ENCODE results near the gene EPHA10. TPM values are rescaled to one million over a fixed set of nuclear protein-coding genes. Genes with fewer than 3 reads are reported as not detected.
"Not testable (repeated sequence)": the region's sequence is repeated elsewhere in the genome, so short reads cannot be mapped to it uniquely, and the experiment has no call there.

Gene EPHA10
- total and polyA plus RNA-seq, 9 donors: 0.04 to 0.27 (median 0.07) TPM; not detected in 4

- Histone ChIP-seq H3K27me3 (ENCODE audit: control insufficient read depth, insufficient read depth, low read length) (no peaks in the 10 kb centered on the region), H3K4me1 (ENCODE audit: control insufficient read depth, insufficient read depth, low read length) (peaks cover 24% of the 10 kb centered on the region), H3K4me3 (ENCODE audit: low read length) (peak overlapping the region; percentile 76), H3K36me3 (ENCODE audit: control insufficient read depth, insufficient read depth, low read length) (peaks cover 25% of the 10 kb centered on the region), H3K27ac (ENCODE audit: low read length) (no peak overlapping the region), H3K9me3 (replicated peaks; ENCODE audit: control insufficient read depth, low read depth, low read length) (no peaks in the 10 kb centered on the region)
- peak; percentile 15 for DNase-seq
- WGBS (ENCODE audit: insufficient coverage): 0% methylated on average over 11 of the region's 16 CpGs
Observed at GRCh38 chr1:37692834-37693175, 72.1 kb downstream of the EPHA10 start.

GRCh38 chr1:37692078-37692833 is 72.7 kb downstream of the EPHA10 start, which contains the start of gene CDCA8:
CDCA8 (plus strand) TSS chr1:37692516; CDS start chr1:37692691, 175 bp downstream.
- Histone ChIP-seq H3K36me3 (ENCODE audit: control insufficient read depth, insufficient read depth, low read length) (peaks cover 24% of the 10 kb centered on the region), H3K4me1 (ENCODE audit: control insufficient read depth, insufficient read depth, low read length) (peaks cover 24% of the 10 kb centered on the region), H3K4me3 (ENCODE audit: low read length) (peak within 1 kb of the TSS; percentile 76), H3K27me3 (ENCODE audit: control insufficient read depth, insufficient read depth, low read length) (no peaks in the 10 kb centered on the region), H3K27ac (ENCODE audit: low read length) (peak within 1 kb of the TSS; percentile 66), H3K9me3 (replicated peaks; ENCODE audit: control insufficient read depth, low read depth, low read length) (no peaks in the 10 kb centered on the region)
- under 1% methylated on average over 45 of the region's 54 CpGs for WGBS (ENCODE audit: insufficient coverage)
- DNase-seq: peak; percentile 99

- WGBS (ENCODE audit: insufficient coverage): 1% methylated on average over 42 of the region's 45 CpGs
- peak overlapping the region; percentile 76 for H3K4me3 ChIP-seq (ENCODE audit: low read length)
- H3K27me3 ChIP-seq (ENCODE audit: control insufficient read depth, insufficient read depth, low read length): no peaks in the 10 kb centered on the region
- peak; percentile 42 for DNase-seq
- peak overlapping the region; percentile 66 for H3K27ac ChIP-seq (ENCODE audit: low read length)
- no peaks in the 10 kb centered on the region for H3K9me3 ChIP-seq (replicated peaks; ENCODE audit: control insufficient read depth, low read depth, low read length)
- H3K36me3 ChIP-seq (ENCODE audit: control insufficient read depth, insufficient read depth, low read length): peaks cover 24% of the 10 kb centered on the region
- peaks cover 24% of the 10 kb centered on the region for H3K4me1 ChIP-seq (ENCODE audit: control insufficient read depth, insufficient read depth, low read length)
Observed at GRCh38 chr1:37691497-37692077, 73.3 kb downstream of the EPHA10 start.

- Histone ChIP-seq H3K4me3 (ENCODE audit: low read length) (no peak overlapping the region), H3K36me3 (ENCODE audit: control insufficient read depth, insufficient read depth, low read length) (peaks cover 39% of the 10 kb centered on the region), H3K27me3 (ENCODE audit: control insufficient read depth, insufficient read depth, low read length) (no peaks in the 10 kb centered on the region), H3K27ac (ENCODE audit: low read length) (no peak overlapping the region), H3K4me1 (ENCODE audit: control insufficient read depth, insufficient read depth, low read length) (peaks cover 24% of the 10 kb centered on the region), H3K9me3 (replicated peaks; ENCODE audit: control insufficient read depth, low read depth, low read length) (no peaks in the 10 kb centered on the region)
- WGBS (ENCODE audit: insufficient coverage): 82% methylated on average over 1 of the region's 4 CpGs
- DNase-seq: no peak
Observed at GRCh38 chr1:37688926-37689325, 76.0 kb downstream of the EPHA10 start.

- peaks cover 22% of the 10 kb centered on the region for H3K4me1 ChIP-seq (ENCODE audit: control insufficient read depth, insufficient read depth, low read length)
- not testable (repeated sequence) for H3K9me3 ChIP-seq (replicated peaks; ENCODE audit: control insufficient read depth, low read depth, low read length); H3K4me3 ChIP-seq (ENCODE audit: low read length); H3K27ac ChIP-seq (ENCODE audit: low read length); DNase-seq; H3K27me3 ChIP-seq (ENCODE audit: control insufficient read depth, insufficient read depth, low read length)
- WGBS (ENCODE audit: insufficient coverage): 94% methylated on average over 2 of the region's 2 CpGs
- H3K36me3 ChIP-seq (ENCODE audit: control insufficient read depth, insufficient read depth, low read length): peaks cover 50% of the 10 kb centered on the region
Observed at GRCh38 chr1:37687764-37688163, 77.2 kb downstream of the EPHA10 start.

- H3K36me3 ChIP-seq (ENCODE audit: control insufficient read depth, insufficient read depth, low read length): peaks cover 61% of the 10 kb centered on the region
Observed at GRCh38 chr1:37685722-37686121, 79.2 kb downstream of the EPHA10 start.

GRCh38 chr1:37684182-37684581 is 80.7 kb downstream of the EPHA10 start:
- not testable (repeated sequence) for DNase-seq; H3K4me3 ChIP-seq (ENCODE audit: low read length); H3K9me3 ChIP-seq (replicated peaks; ENCODE audit: control insufficient read depth, low read depth, low read length); H3K4me1 ChIP-seq (ENCODE audit: control insufficient read depth, insufficient read depth, low read length); H3K27me3 ChIP-seq (ENCODE audit: control insufficient read depth, insufficient read depth, low read length); H3K27ac ChIP-seq (ENCODE audit: low read length)
- peaks cover 61% of the 10 kb centered on the region for H3K36me3 ChIP-seq (ENCODE audit: control insufficient read depth, insufficient read depth, low read length)
- 100% methylated on average over 2 of the region's 9 CpGs for WGBS (ENCODE audit: insufficient coverage)

More at GRCh38 chr1:37685722-37686121, 79.2 kb downstream of the EPHA10 start:
- no peak overlapping the region for H3K27ac ChIP-seq (ENCODE audit: low read length)
- H3K4me1 ChIP-seq (ENCODE audit: control insufficient read depth, insufficient read depth, low read length): peaks cover 12% of the 10 kb centered on the region
- no peaks in the 10 kb centered on the region for H3K27me3 ChIP-seq (ENCODE audit: control insufficient read depth, insufficient read depth, low read length)
- no peak for DNase-seq
- no peak overlapping the region for H3K4me3 ChIP-seq (ENCODE audit: low read length)
- H3K9me3 ChIP-seq (replicated peaks; ENCODE audit: control insufficient read depth, low read depth, low read length): no peaks in the 10 kb centered on the region
- 80% methylated on average over 1 of the region's 3 CpGs for WGBS (ENCODE audit: insufficient coverage)

GRCh38 chr1:37682334-37682987 is 82.5 kb downstream of the EPHA10 start:
- no peak overlapping the region for H3K4me3 ChIP-seq (ENCODE audit: low read length)
- peak; percentile 78 for DNase-seq
- no peaks in the 10 kb centered on the region for H3K9me3 ChIP-seq (replicated peaks; ENCODE audit: control insufficient read depth, low read depth, low read length)
- peaks cover 50% of the 10 kb centered on the region for H3K36me3 ChIP-seq (ENCODE audit: control insufficient read depth, insufficient read depth, low read length)
- H3K4me1 ChIP-seq (ENCODE audit: control insufficient read depth, insufficient read depth, low read length): no peaks in the 10 kb centered on the region
- H3K27ac ChIP-seq (ENCODE audit: low read length): no peak overlapping the region
- 72% methylated on average over 5 of the region's 5 CpGs for WGBS (ENCODE audit: insufficient coverage)
- H3K27me3 ChIP-seq (ENCODE audit: control insufficient read depth, insufficient read depth, low read length): no peaks in the 10 kb centered on the region

- Histone ChIP-seq H3K9me3 (replicated peaks; ENCODE audit: control insufficient read depth, low read depth, low read length) (no peaks in the 10 kb centered on the region), H3K4me3 (ENCODE audit: low read length) (no peak overlapping the region), H3K27me3 (ENCODE audit: control insufficient read depth, insufficient read depth, low read length) (no peaks in the 10 kb centered on the region), H3K4me1 (ENCODE audit: control insufficient read depth, insufficient read depth, low read length) (peaks cover 11% of the 10 kb centered on the region), H3K27ac (ENCODE audit: low read length) (no peak overlapping the region), H3K36me3 (ENCODE audit: control insufficient read depth, insufficient read depth, low read length) (peaks cover 39% of the 10 kb centered on the region)
- DNase-seq: no peak
- WGBS (ENCODE audit: insufficient coverage): 77% methylated on average over 2 of the region's 3 CpGs
Observed at GRCh38 chr1:37680933-37681332, 84.0 kb downstream of the EPHA10 start.

GRCh38 chr1:37677808-37678207 is 87.1 kb downstream of the EPHA10 start:
- 81% methylated on average over 3 of the region's 5 CpGs for WGBS (ENCODE audit: insufficient coverage)
- no peak overlapping the region for H3K27ac ChIP-seq (ENCODE audit: low read length)
- H3K27me3 ChIP-seq (ENCODE audit: control insufficient read depth, insufficient read depth, low read length): peaks cover 3% of the 10 kb centered on the region
- peaks cover 12% of the 10 kb centered on the region for H3K36me3 ChIP-seq (ENCODE audit: control insufficient read depth, insufficient read depth, low read length)
- peaks cover 19% of the 10 kb centered on the region for H3K4me1 ChIP-seq (ENCODE audit: control insufficient read depth, insufficient read depth, low read length)
- H3K4me3 ChIP-seq (ENCODE audit: low read length): no peak overlapping the region
- DNase-seq: no peak
- H3K9me3 ChIP-seq (replicated peaks; ENCODE audit: control insufficient read depth, low read depth, low read length): no peaks in the 10 kb centered on the region
